IPS-15b (cell line): ENCODE measurements around the gene IQSEC2.

Source experiments
- H3K27me3 ChIP-seq: one replicate; pipeline ENCODE4 v1.6.1; 2013; ENCODE audit warnings: low read length; ENCODE audit not compliant: control insufficient read depth, insufficient read depth
- H3K36me3 ChIP-seq: one replicate; pipeline ENCODE4 v1.6.1; 2013; ENCODE audit warnings: low read length; ENCODE audit not compliant: control insufficient read depth, insufficient read depth
- H3K4me1 ChIP-seq: one replicate; pipeline ENCODE4 v1.6.1; 2013; ENCODE audit warnings: mild to moderate bottlenecking, low read length; ENCODE audit not compliant: control insufficient read depth, insufficient read depth
- H3K4me3 ChIP-seq: one replicate; pipeline ENCODE4 v1.5.1; 2013; ENCODE audit warnings: low read depth, low read length
- H3K9ac ChIP-seq: one replicate; pipeline ENCODE4 v1.6.1; 2013; ENCODE audit warnings: low read depth, mild to moderate bottlenecking, low read length
- H3K9me3 ChIP-seq: one replicate; pipeline ENCODE4 v1.6.1; 2013; ENCODE audit warnings: mild to moderate bottlenecking, low read length; ENCODE audit not compliant: control insufficient read depth, insufficient read depth

IQSEC2 gene

DNA sequence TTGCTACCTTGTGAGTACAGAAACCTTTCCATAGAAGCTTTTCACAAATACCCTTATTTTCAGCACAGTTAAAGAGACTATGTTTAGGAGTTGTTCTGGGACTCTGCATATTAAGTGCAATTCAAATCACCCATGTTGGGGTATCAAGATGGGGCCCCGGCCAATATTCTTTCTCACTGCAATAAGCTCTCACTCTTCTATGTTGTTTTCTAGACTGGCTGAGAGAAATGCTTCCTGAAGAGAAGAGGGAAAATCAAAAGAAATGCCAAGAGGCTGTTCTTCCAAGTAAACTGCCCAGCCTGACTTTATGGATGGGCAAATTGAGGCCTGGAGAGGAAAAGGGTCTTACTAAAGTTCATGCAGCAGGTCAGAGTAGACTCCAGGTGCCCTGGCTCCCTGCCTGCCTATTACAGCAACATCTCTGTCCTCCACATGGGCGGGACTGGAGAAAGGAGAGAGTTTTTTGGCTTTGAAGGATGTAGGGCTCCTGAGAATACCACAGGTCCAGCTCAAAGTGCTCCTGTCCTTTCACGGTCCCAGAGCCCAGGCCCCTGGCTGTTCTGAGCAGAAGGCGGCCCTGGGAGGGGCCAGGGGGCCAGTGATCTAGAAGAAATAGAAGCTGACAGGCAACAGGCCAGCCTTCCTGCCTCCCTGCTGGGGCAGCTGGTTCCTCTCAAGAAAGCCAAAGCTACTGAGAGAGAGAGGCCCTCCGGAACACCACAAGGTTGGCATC, 745 bp upstream of the IQSEC2 start:
- H3K36me3 ChIP-seq = no peaks in the 10 kb centered on the region
- H3K9me3 ChIP-seq = peaks cover 3% of the 10 kb centered on the region
- H3K4me3 ChIP-seq = no peak overlapping the region
- H3K27me3 ChIP-seq = no peaks in the 10 kb centered on the region
- no peaks in the 10 kb centered on the region for H3K4me1 ChIP-seq
- no peak overlapping the region for H3K9ac ChIP-seq

DNA sequence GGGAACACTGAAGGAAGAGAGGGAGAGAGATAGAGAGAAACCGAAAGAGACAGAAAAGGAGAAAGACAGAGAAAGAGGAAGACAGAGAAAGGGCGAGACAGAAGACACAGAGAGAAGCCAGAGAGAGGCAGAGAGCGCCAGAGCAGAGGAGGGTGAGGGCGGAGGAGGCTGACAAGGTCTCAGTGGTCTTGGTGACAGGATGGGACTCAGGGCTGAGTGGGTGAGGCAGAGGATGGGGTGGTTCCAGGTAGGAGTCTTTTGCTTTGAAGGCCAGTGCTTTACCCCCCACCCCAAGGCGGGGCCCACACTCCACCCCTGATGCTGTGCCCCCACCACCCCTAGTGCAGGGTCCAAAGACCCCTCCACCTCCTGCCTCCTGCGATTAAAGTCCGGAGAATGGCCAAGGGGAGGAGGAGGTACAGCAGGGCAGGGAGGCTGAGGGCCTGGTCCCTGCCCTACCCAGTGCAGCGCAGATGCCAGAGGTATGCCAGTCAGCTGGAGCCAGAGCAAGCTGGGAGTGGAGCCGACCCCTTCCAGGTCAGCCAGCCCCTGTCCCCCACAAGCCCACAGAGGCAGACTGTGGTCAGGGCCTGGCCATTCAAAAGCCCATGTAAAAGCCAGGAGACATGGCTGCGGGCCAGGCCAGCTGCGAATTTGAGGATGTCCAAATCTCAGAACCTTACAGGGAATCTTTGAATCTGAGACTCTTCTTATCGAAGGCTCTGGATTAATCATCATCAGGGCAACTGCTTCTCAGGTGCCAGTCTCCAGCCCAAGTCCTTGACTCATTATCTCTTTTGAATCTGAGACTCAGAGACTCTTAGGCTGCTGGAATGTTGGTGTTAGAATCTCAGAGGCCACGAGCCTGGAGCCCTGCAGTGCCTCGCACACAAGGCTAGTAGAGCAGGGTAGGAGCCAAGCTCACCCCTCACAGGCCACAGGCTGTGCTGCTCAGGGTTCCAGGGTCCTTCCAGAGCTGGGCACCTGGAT, 758 bp downstream of the IQSEC2 start:
- no peaks in the 10 kb centered on the region for H3K36me3 ChIP-seq
- H3K27me3 ChIP-seq = no peaks in the 10 kb centered on the region
- peak overlapping the region; percentile 13 for H3K4me3 ChIP-seq
- no peaks in the 10 kb centered on the region for H3K9me3 ChIP-seq
- H3K4me1 ChIP-seq = no peaks in the 10 kb centered on the region
- H3K9ac ChIP-seq = no peak overlapping the region

DNA sequence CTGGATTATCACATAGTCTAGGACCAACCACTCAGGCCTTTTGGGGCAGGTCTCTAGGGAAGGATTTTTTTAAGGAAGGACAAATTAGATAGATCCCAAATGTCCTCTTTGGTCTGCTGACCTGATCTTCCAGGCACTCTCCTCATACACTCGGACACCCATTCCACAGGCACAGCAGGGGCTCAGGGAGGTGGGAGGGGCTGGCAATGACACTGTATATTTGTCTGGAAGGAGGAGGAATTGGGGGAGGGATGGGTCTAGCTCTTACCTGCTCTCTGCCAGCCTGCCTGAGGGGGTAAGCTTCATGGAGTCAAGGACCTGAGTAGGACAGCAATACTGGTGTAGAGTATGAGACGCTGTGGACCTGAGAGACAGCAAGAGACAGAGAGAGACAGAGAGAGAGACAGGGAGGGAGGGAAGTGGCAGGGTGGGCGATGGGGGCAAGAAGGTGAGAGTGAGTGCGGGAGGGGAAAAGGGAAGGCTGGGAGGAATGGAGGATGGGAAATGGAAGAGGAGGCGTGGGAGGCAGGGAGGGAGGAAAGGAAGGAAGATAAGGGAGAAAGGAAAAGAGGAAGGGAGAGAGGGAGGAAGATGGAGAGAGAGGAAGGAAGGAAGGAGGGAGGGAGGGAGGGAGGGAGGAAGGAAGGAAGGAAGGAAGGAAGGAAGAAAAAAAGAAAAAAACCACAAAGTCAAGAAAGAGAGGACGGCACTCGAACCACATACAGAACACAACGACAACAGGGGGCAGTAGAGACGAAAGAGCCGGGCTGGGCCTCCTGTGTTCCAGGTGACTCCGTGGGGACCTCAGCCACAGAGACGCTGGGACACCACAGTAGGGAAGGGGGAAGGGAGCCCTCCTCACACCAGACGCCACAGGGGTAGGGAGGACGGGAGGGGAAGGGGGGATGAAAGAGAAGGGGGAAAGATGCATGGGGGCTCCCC, 1.8 kb downstream of the IQSEC2 start:
- no peaks in the 10 kb centered on the region for H3K9me3 ChIP-seq
- H3K9ac ChIP-seq = no peak overlapping the region
- H3K36me3 ChIP-seq = no peaks in the 10 kb centered on the region
- no peaks in the 10 kb centered on the region for H3K4me1 ChIP-seq
- no peaks in the 10 kb centered on the region for H3K27me3 ChIP-seq
- H3K4me3 ChIP-seq = no peak overlapping the region

DNA sequence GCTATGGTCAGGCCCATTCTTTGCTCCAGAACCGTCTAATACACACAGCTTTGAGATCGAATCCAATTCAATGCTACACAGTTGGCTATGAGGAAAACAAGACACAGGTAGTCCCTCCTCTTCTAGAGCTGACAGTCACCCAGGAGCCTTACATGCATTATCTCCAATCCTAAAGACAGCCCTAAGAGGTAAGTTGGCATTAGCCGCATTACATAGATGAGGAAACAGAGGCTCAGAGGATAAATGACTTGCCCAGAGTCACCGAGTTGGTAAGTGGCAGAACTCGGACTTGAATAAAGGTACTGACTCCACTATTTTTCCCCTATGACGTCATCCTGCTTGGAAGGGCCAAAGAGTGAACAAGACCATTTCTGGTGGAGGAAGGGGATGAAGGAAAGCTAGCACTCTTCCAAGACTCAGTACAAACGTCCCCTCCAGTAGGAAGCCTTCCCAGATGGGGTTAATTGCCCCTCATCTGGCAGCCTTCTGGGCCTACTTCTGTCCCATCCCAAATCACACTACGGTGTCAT, 8.5 kb downstream of the IQSEC2 start:
- Histone ChIP-seq H3K4me1 (peaks cover 2% of the 10 kb centered on the region), H3K36me3 (no peaks in the 10 kb centered on the region), H3K27me3 (no peaks in the 10 kb centered on the region), H3K4me3 (no peak overlapping the region), H3K9me3 (no peaks in the 10 kb centered on the region), H3K9ac (no peak overlapping the region)

DNA sequence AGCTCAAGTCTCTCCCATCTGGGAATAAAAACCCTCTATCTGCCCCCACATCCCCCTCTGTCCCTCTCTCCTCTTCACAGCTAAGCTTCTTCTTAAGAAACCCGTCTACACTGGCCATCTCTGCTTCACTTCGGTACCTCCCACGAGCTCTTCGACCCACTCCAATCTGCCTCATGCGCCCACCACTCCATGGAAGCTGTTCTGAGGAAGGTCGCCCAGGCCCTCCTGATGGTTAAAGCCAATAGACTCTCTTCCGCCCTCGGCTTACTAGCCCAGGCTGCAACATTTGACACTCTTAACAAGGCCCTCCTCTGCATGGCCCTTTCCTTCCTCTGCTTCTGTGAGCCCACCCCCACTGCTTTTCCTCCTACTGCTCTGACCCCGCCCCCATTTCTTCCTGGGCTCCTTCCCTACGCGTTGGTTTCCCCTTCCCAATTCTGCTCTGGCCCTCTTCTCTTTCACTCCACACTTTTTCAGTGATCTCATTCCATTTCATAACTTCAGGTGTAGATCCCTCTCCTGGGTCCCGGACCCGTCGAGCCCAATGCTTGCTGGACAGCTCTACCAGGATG, 11.8 kb downstream of the IQSEC2 start:
- no peaks in the 10 kb centered on the region for H3K27me3 ChIP-seq

DNA sequence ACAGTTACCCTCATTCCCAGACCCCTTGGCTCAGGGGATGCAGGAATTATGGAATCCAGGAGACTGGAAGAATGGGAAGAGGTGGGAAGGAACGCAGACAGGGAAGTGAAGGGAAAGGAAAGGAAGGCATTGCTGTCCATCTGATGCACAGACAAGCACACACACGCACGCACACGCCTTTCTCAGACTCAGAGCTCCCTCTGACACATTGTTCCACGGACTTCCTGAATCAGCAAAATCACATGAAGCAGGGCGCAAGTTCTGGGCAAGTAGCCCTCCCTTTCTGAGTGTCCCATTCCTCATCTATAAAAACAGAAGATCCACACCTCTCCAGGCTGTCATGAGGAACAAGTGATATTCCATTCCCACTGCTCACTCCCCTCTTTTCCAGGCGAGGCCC, 13.2 kb downstream of the IQSEC2 start:
- Histone ChIP-seq H3K36me3 (no peaks in the 10 kb centered on the region), H3K9ac (no peak overlapping the region), H3K4me3 (no peak overlapping the region), H3K9me3 (no peaks in the 10 kb centered on the region), H3K27me3 (no peaks in the 10 kb centered on the region), H3K4me1 (peaks cover 2% of the 10 kb centered on the region)

More for the DNA sequence above, 11.8 kb downstream of the IQSEC2 start:
- Histone ChIP-seq H3K36me3 (no peaks in the 10 kb centered on the region), H3K4me1 (peaks cover 2% of the 10 kb centered on the region), H3K9ac (no peak overlapping the region), H3K4me3 (no peak overlapping the region), H3K9me3 (no peaks in the 10 kb centered on the region)

DNA sequence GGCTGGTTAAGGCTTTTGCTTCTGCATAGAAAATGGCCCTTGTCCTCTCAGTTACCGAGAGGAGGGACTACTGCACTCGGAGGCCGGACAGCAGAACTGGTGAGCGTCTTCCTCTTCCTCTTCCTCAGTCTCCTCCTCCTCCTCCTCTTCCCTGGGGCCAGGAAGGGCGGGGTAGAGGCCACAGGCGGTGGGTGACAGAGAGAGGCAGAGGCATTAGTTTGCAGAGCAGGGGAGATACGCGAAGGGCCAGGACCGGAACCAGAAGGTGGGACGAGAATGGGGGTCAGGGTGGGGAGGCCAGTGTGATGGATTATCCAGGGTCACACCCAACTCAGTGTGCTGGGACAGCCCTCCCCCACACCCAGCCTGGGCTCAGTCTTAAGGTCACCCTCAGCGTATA, 14.5 kb downstream of the IQSEC2 start:
- H3K4me1 ChIP-seq = peaks cover 2% of the 10 kb centered on the region
- H3K9ac ChIP-seq = no peak overlapping the region
- no peaks in the 10 kb centered on the region for H3K36me3 ChIP-seq
- H3K4me3 ChIP-seq = no peak overlapping the region
- no peaks in the 10 kb centered on the region for H3K9me3 ChIP-seq
- no peaks in the 10 kb centered on the region for H3K27me3 ChIP-seq

DNA sequence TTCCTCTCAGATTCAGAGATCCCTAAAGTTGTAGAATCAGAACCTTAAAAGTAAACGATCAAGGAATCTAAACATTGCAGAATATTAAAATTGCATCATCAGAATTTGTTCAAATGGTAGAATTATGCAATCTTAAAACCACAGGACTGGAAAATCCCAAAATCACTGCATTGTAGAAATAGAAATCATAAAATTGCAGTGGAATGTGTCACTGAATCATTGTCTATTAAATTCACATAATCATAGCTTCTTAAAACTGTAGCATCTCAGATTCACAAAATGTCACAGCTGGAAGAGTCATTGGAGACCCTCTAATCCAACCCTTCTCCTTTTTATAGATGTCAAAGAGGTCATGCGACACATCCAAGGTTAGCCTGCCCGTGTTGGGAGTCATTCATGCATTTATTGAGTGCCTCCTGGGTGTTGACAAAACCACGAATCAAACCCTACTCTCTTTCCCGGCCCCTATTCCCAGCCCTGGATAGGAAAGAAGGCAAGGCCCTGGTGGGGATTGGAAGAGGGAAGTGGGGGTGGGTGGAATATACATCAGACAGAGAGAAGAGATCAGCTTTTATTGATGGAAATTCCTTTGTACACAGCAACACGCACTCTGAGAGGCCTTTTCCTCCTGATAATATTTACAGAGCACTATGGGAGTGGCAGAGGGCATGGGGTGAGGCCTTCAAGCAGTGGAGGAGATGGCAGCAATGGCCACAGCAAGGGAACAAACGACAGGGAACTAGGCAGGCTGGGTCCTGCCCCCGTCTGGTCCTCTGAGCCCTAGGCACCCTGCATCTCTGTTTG, 15.4 kb downstream of the IQSEC2 start:
- Histone ChIP-seq H3K36me3 (no peaks in the 10 kb centered on the region), H3K9ac (no peak overlapping the region), H3K9me3 (no peaks in the 10 kb centered on the region), H3K4me1 (no peaks in the 10 kb centered on the region), H3K4me3 (no peak overlapping the region), H3K27me3 (no peaks in the 10 kb centered on the region)

DNA sequence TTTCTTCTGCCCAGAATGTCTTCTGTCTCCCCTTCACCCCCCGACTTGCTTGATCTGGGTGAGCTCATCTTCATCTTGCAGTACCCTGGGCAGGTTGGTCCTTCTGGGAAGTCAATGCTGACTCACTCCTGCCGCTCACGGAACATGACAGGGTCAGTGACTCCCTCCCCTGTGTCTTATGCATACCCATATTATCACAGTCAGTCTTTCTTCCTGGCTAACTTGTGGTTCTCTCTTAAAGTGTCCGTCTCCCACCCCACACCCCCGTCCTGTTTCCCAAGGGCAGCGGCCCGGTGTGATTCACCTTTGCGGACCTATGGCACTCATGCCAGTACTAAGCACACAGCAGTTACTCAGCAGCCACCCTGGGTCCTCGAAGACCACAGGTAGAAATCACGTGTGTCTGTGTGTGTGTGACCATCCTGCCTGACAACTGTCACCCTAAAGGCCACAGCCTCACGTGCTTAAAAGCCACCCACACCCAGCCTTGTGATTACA, 17.7 kb downstream of the IQSEC2 start:
- H3K4me1 ChIP-seq = no peaks in the 10 kb centered on the region
- H3K36me3 ChIP-seq = no peaks in the 10 kb centered on the region
- H3K9me3 ChIP-seq = no peaks in the 10 kb centered on the region
- no peak overlapping the region for H3K9ac ChIP-seq
- no peak overlapping the region for H3K4me3 ChIP-seq
- no peaks in the 10 kb centered on the region for H3K27me3 ChIP-seq

DNA sequence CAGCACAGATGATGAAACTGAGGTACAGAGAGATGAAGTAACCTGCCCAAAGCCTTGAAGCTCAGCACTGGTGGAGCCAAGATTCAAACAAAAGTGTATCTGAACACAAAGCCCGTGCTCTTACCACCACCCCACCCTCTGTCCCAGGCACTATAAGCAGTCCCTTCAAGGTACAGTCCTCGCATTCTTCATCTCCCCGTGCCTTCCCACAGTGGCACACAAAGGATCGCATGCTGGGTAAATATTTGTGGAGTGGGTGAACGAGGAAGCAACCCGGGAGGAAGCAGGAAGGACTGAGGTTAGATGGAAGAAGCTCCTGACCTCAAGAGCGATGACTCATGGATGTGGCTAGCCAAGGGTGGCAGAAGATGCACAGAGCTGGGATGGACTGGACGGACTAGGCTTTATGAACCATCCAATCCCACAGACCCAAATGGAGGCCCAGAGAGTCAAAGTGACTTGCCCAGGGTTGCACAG, 18.4 kb downstream of the IQSEC2 start:
- no peaks in the 10 kb centered on the region for H3K9me3 ChIP-seq
- H3K4me3 ChIP-seq = no peak overlapping the region
- no peaks in the 10 kb centered on the region for H3K4me1 ChIP-seq
- no peak overlapping the region for H3K9ac ChIP-seq
- H3K27me3 ChIP-seq = no peaks in the 10 kb centered on the region
- no peaks in the 10 kb centered on the region for H3K36me3 ChIP-seq
